Activated naive CD4-positive, alpha-beta T cell treated with anti-CD3 and anti-CD28 coated beads, Interleukin-2, amount 50 U/mL, for 24 hours (primary cell): ENCODE results near the gene CREBZF.

ENCODE experiments used
- H3K27ac Mint-ChIP-seq: one replicate; pipeline ENCODE4 v1.8.0; 2021; ENCODE audit warnings: mild to moderate bottlenecking, mixed read lengths
- H3K27me3 Mint-ChIP-seq: one replicate; pipeline ENCODE4 v1.8.0; 2021; ENCODE audit warnings: mixed read lengths
- H3K36me3 Mint-ChIP-seq: one replicate; pipeline ENCODE4 v1.8.0; 2021; ENCODE audit warnings: mixed read lengths
- H3K4me1 Mint-ChIP-seq: one replicate; pipeline ENCODE4 v1.8.0; 2021; ENCODE audit warnings: mixed read lengths
- H3K4me3 Mint-ChIP-seq: one replicate; pipeline ENCODE4 v1.8.0; 2021; ENCODE audit warnings: mild to moderate bottlenecking, mixed read lengths
- H3K9me3 Mint-ChIP-seq: one replicate; pipeline ENCODE4 v1.8.0; 2021; ENCODE audit warnings: mixed read lengths

The CREBZF gene

GRCh38 chr11:85664615-85665481, at the start of gene CREBZF:
TSS of gene CREBZF (minus strand) at chr11:85665129. CDS start at chr11:85664875, 254 bp downstream.
- peak within 1 kb of the TSS; percentile 99 for H3K27ac Mint-ChIP-seq
- no peaks in the 10 kb centered on the region for H3K9me3 Mint-ChIP-seq
- H3K4me3 Mint-ChIP-seq, result peak within 1 kb of the TSS; percentile 99
- peaks cover 16% of the 10 kb centered on the region for H3K36me3 Mint-ChIP-seq
- no peaks in the 10 kb centered on the region for H3K27me3 Mint-ChIP-seq
- peaks cover 35% of the 10 kb centered on the region for H3K4me1 Mint-ChIP-seq

DNA sequence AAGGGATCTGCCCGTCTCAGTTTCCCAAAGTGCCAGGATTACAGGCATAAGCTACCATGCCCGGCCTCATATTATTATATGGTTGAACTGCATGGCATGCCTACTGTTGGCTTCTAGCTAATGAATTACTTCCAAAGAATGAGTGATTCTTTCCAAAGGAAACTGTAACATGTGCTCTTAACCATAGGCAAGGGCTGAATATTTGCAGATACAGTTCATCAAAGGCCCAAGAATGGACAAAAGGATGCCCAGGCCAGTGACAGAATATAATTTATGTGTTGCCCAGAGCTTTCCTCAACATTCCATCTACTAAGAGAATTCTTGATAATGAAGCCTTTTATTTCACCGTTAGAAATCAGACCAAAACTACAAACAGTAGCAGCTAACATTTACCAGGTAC, 48.0 kb upstream of the CREBZF start:
- Mint-ChIP-seq H3K27me3 (no peaks in the 10 kb centered on the region), H3K4me3 (no peak overlapping the region), H3K4me1 (peaks cover 13% of the 10 kb centered on the region), H3K9me3 (no peaks in the 10 kb centered on the region), H3K27ac (no peak overlapping the region), H3K36me3 (peaks cover 3% of the 10 kb centered on the region)

GRCh38 chr11:85710917-85711316, 46.0 kb upstream of the CREBZF start:
- no peaks in the 10 kb centered on the region for H3K27me3 Mint-ChIP-seq
- H3K9me3 Mint-ChIP-seq, result no peaks in the 10 kb centered on the region
- H3K27ac Mint-ChIP-seq, result no peak overlapping the region
- H3K36me3 Mint-ChIP-seq, result peaks cover 9% of the 10 kb centered on the region
- H3K4me1 Mint-ChIP-seq, result no peaks in the 10 kb centered on the region
- H3K4me3 Mint-ChIP-seq, result no peak overlapping the region

DNA sequence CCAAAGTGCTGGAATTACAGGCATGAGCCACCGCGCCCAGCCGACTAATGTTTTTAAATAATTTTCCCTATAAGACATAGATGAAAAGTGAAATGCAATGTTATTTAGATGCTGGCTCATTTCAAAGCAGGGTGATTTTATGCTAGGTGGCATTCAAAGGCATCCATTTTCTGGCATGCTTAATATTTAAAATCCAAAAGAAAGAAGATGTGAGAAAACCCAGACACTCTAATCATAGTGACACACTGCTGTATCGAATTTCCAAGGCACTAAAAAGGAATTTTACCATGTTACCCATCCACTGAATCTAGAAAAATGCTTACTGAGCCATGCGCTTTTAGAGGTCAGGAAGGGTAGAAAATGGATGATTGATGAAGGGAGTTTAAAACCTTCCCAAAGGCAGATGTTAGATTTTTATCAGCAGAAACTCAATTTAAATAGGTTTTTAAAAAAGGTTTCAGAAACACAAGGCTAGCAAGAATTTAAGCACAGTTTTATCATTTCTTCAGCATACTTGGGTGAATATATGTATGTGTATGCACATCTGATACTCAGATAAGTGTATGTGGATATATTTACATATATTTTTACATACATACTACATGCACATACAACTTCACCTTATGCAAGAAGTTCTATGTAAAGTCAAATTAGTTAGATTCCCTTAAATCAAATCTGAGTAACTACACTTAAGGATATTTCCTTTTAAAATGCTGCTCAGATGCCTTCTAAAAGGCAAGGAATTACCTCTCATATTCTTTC, 45.2 kb upstream of the CREBZF start:
- Mint-ChIP-seq H3K27ac (no peak overlapping the region), H3K27me3 (no peaks in the 10 kb centered on the region), H3K4me1 (no peaks in the 10 kb centered on the region), H3K36me3 (peaks cover 9% of the 10 kb centered on the region), H3K9me3 (no peaks in the 10 kb centered on the region), H3K4me3 (no peak overlapping the region)

- Mint-ChIP-seq H3K4me3 (no peak overlapping the region), H3K9me3 (no peaks in the 10 kb centered on the region), H3K4me1 (peaks cover 1% of the 10 kb centered on the region), H3K36me3 (peaks cover 16% of the 10 kb centered on the region), H3K27me3 (no peaks in the 10 kb centered on the region), H3K27ac (no peak overlapping the region)
Measured at GRCh38 chr11:85705800-85706199, 40.9 kb upstream of the CREBZF start.

DNA sequence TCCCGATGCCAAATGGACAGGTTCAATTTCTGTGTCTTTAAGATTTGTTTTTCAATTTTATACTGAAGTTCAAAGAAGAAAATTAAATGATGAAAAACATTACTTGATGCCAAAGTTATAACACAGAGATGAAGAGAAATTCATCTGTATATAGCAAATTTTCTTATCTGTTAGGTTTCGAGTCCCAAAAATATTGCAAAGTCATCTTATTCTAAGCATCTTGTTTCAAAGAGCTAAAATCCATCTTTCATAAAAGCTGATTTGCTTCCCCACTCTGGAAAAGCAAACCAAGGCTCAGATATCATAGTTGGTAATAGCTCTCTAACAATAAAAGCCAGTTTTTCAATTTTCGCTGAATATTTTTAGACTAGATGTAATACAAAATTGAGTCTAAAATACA, 40.0 kb upstream of the CREBZF start:
- Mint-ChIP-seq H3K4me1 (peaks cover 10% of the 10 kb centered on the region), H3K27ac (no peak overlapping the region), H3K4me3 (no peak overlapping the region), H3K9me3 (no peaks in the 10 kb centered on the region), H3K36me3 (peaks cover 16% of the 10 kb centered on the region), H3K27me3 (no peaks in the 10 kb centered on the region)

- H3K36me3 Mint-ChIP-seq, result peaks cover 14% of the 10 kb centered on the region
- H3K4me3 Mint-ChIP-seq, result peak overlapping the region; percentile 55
Measured at GRCh38 chr11:85699957-85700741, 35.2 kb upstream of the CREBZF start.

DNA sequence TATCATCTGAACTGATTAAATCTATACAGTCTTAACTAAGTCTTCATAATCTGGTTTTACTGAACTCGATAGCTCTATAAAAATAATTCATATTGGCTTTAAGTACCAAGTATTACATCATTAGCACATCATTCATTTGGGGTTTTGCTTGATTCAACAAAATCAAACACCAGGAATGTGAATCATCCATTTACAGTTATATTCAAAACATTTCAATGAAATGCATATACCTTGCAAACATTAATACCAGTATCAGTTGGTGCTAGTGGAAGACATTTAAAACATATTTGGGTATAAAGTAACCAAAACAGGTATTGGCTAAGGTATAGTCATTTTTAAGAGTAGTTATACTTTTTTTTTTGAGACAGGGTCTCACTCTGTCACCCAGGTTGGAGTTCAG, 33.3 kb upstream of the CREBZF start:
- H3K27me3 Mint-ChIP-seq, result no peaks in the 10 kb centered on the region
- H3K4me3 Mint-ChIP-seq, result no peak overlapping the region
- no peaks in the 10 kb centered on the region for H3K9me3 Mint-ChIP-seq
- H3K27ac Mint-ChIP-seq, result no peak overlapping the region
- peaks cover 37% of the 10 kb centered on the region for H3K4me1 Mint-ChIP-seq
- peaks cover 10% of the 10 kb centered on the region for H3K36me3 Mint-ChIP-seq

More at GRCh38 chr11:85699957-85700741, 35.2 kb upstream of the CREBZF start:
- no peaks in the 10 kb centered on the region for H3K9me3 Mint-ChIP-seq
- H3K27ac Mint-ChIP-seq, result peak overlapping the region; percentile 83
- no peaks in the 10 kb centered on the region for H3K27me3 Mint-ChIP-seq
- peaks cover 37% of the 10 kb centered on the region for H3K4me1 Mint-ChIP-seq

- Mint-ChIP-seq H3K4me1 (peaks cover 37% of the 10 kb centered on the region), H3K27ac (no peak overlapping the region), H3K9me3 (no peaks in the 10 kb centered on the region)
Measured at GRCh38 chr11:85697747-85698146, 32.8 kb upstream of the CREBZF start.

GRCh38 chr11:85695546-85695945, 30.6 kb upstream of the CREBZF start:
- no peaks in the 10 kb centered on the region for H3K27me3 Mint-ChIP-seq
- H3K4me3 Mint-ChIP-seq, result no peak overlapping the region
- H3K36me3 Mint-ChIP-seq, result peaks cover 8% of the 10 kb centered on the region
- H3K4me1 Mint-ChIP-seq, result peaks cover 33% of the 10 kb centered on the region
- H3K9me3 Mint-ChIP-seq, result no peaks in the 10 kb centered on the region
- no peak overlapping the region for H3K27ac Mint-ChIP-seq

More at GRCh38 chr11:85697747-85698146, 32.8 kb upstream of the CREBZF start:
- Mint-ChIP-seq H3K4me3 (no peak overlapping the region), H3K36me3 (peaks cover 6% of the 10 kb centered on the region), H3K27me3 (no peaks in the 10 kb centered on the region)

DNA sequence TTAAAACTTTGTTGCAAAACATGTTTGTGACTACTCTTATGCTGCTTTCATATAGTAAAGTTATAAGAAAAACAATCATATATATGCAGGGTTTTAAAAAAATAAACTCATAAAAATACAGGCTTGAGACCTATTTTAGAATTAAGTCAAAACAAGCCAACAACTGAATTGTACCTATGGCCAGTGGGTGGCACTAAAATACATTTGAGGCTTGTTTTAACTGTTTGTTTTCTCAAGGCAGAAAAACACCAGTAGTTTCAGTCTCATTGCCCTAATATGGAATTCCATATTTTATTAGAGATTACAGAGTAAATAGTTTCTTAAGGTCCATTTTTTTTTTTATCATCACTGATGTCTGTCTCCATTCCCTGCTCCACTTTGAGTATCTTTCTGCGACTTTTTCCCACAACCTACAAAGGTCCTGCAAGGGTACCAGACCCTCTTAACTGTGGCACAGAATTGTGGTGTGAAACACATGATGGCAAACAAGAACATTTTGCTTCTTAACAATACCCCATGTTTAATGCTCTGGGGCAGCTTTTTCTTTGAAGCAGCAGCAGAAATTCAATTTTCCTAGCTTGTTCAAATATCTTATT, 29.6 kb upstream of the CREBZF start:
- Mint-ChIP-seq H3K4me3 (no peak overlapping the region), H3K4me1 (peaks cover 22% of the 10 kb centered on the region), H3K27ac (no peak overlapping the region), H3K9me3 (no peaks in the 10 kb centered on the region), H3K36me3 (peaks cover 9% of the 10 kb centered on the region), H3K27me3 (no peaks in the 10 kb centered on the region)

DNA sequence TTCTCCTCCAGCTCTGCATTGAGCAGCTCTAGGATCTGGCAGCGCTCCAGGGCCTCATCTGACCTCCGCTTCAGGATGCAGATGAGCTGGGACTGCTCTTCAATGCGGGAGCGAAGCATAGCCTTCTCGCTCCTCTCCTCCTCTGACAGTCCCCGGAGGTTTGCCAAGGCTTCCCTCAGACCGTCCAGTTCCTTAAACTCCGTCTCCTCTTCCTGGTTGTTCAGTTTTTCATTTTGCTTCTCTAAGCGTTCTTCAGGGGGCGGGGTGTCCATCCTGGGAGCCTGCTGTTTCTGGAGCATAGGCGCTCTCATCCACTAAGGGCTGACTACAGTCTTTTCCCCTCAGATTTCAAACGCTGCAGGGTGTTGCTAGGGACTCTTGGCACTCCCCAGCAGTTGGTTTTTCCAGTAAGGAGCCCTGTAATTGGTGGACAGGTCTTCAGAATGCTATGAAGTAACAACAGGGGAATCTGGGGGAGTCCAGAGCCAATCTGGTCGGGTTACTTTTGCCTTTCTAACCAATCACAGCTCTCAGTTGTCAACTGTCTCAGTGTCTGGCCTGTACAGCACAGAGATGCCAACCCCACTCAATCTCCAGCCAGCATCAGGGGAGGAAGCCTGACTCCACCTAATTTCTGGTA, 21.0 kb upstream of the CREBZF start, which contains the start of gene CCDC89:
Gene CCDC89 (minus strand): TSS at position 376 of the 640 bp plus-strand sequence. CDS start 65 bp downstream, at position 311.
- Mint-ChIP-seq H3K4me1 (peaks cover 19% of the 10 kb centered on the region), H3K4me3 (no peak within 1 kb of the TSS), H3K27ac (no peak within 1 kb of the TSS), H3K27me3 (peaks cover 1% of the 10 kb centered on the region), H3K36me3 (peaks cover 6% of the 10 kb centered on the region), H3K9me3 (no peaks in the 10 kb centered on the region)

DNA sequence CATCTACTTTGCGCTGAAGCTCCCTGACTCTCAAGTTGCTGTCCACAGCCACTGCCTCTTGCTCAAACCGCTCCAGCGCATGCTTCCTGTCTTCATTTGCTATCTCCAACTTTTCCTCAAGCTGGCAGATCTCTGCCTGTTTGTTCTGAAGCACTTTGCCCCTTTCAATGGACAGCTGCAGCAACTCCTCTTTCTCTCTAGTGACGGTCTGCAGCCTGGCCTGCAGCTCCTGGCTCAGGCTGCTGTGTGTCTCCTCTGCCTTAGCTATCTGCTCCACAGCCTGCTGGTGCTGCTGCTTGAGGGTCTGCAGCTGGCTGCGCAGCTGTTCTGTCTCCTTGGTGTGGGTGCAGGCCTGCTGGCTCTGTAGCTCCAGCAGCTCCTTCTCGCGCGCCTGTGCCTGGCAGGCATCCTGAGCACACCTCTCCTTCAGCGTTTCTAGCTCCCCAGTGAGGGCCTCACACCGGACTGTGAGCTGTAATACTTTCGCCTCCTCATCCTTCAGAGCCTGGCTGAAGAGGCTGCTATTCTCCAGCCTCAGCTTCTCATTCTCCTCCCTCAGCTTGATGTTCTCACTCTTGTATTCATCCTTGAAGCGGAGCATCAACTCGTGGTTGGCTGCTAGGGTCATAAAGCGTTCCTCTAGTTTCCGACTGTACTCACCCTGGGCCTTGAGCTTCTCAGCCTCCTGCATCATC, 20.3 kb upstream of the CREBZF start:
- H3K36me3 Mint-ChIP-seq, result peaks cover 2% of the 10 kb centered on the region
- no peak overlapping the region for H3K4me3 Mint-ChIP-seq
- H3K9me3 Mint-ChIP-seq, result no peaks in the 10 kb centered on the region
- H3K27ac Mint-ChIP-seq, result no peak overlapping the region
- H3K27me3 Mint-ChIP-seq, result peaks cover 1% of the 10 kb centered on the region
- H3K4me1 Mint-ChIP-seq, result peaks cover 19% of the 10 kb centered on the region
